HG03175 (cell line): ENCODE data around the gene TCP11.

Experiments
- ATAC-seq: cut with Tn5 transposase; IDR thresholded peaks from one replicate; pipeline ENCODE4 v1.9.1; 2021; ENCODE audit warnings: mild to moderate bottlenecking, moderate library complexity; ENCODE audit not compliant: unreplicated experiment

TCP11 gene

GRCh38 chr6:35096129-35096862 lies 44.8 kb downstream of the TCP11 start:
- no peak for ATAC-seq

DNA sequence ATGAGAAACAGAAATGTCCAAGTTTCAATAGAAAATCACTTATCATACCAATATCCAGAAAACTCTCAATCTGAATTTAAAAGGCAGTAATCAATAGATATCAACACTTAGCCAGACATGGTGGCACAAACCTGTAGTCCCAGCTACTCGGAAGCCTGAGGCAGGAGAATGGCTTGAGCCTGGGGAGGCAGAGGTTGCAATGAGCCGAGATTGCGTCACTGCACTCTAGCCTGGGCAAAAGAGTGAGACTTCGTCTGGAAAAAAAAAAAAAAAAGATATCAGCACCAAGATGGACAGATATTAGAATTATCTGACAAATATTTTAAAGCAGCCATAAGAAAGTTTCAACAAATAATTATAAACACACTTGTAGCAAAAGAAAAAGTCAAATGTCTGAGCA lies 47.0 kb downstream of the TCP11 start:
- no peak for ATAC-seq

GRCh38 chr6:35093783-35094182 lies 47.4 kb downstream of the TCP11 start:
- ATAC-seq, result no peak

GRCh38 chr6:35093118-35093445 lies 48.1 kb downstream of the TCP11 start:
- no peak for ATAC-seq

DNA sequence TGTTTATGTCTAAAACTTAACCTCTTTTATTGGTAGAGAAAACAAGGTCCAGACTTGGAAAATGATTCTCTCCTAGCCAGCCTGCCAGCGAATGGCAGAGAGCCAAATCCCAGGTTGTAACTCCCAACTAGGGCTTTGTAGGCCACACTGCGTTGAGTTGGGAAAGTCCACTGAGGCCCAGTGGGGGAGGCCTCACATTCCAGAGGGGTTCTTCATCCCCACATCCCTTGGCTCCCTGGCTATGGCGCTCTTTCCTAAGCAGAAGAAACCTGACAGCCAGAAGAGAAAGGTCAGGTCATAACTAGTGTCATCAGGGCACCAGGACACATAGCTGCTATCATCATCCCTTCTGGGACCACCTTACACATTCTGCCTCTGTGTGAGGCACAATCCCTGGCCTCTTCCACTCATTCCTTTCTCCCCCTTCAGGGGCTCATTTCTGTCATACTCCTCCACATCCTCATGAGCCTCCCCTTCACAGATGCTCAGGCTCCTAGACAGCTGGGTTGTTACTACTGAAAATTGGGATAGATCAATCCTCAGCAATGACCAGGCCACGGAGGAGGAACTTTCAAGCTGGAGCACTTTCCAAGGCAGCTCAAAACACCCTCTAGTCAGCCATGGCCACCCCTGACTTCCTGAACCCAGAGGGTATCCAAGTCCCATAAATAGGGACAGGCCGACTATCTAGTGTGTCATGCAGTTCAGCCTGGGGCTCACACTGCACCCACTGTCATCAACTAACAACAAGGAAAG lies 48.6 kb downstream of the TCP11 start:
- no peak for ATAC-seq

GRCh38 chr6:35091346-35092083 lies 49.6 kb downstream of the TCP11 start:
- no peak for ATAC-seq

DNA sequence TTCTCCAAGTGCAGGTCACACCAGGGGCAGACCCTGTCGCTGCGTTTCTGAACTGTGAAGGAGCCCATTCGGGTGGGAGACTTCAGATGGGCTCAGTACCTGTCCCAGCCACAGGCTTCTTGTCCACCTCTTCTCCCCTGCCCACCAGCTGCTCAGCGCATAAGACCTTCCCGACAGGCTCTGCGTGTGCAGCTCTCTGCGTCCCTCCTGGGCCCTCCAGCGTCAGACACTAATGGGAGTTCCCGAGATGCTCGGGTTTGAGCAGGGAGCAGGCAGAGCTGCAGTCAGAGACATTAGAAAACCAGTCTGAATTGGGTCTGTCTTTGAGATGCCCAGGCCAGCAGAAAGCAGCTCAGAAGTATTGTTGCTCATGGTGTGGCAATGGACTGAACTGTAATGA lies 50.4 kb downstream of the TCP11 start:
- no peak for ATAC-seq

DNA sequence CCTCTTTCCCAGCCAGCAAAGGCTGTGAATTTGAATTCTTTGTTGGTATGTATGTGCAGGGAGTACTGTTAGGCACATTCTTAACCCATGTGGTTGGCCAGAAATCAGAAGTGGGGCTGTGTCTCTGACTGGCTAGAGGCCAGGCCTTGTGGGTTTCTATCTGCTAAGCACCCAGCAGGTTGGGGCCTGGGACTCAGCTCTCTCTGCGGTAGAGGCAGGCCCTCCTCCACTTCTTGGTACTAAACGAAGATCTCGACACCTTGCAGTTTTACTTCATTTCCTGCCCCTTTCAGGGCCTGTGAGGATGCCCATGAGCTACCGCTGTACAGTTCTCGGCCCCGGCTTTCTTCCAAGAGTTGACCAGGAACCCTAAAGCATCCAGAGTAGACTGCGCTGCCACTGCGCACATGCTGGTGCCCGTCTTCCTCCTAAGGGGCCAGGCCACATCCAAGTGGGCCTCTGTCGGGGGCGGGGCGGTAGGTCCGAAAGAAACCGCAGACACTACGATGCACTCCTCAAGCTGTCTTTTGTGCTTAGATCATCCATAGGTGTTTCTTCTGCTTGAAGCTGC lies 51.1 kb downstream of the TCP11 start:
- ATAC-seq, result no peak

DNA sequence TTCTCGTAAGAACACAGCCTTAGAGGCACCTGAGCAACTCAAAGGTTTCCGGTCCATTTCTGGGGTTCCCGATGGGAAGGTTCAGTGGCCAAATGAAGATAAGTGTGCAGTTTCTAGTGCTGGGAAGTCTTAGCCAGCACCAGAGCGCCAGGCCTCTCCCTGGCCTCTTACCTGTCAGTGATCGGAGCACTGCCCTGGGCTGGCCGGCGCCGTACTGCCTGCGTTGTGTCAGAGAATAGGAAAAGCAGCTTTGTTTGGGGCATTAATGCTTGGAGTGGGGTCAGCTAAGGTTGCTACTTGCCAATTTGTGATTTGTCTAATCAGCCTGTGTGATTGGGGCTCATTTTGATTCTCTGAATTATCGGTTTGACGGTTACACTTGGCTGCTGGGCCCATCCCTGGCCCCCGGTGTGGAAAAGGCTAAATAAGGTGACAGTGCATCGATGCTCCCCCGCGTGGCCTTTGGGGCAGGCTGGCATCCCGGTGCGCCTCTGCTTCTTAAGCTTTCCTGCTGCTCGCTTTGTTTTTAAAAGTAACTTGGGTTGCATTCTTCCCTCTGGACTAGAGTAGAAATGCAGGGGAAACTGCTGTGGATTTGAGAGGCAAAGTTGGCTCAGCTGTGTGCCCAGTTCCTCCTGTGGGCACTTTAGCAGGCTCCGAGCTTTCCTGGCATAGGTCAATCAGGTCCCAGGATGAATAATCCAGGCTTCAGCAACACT lies 51.8 kb downstream of the TCP11 start:
- no peak for ATAC-seq

DNA sequence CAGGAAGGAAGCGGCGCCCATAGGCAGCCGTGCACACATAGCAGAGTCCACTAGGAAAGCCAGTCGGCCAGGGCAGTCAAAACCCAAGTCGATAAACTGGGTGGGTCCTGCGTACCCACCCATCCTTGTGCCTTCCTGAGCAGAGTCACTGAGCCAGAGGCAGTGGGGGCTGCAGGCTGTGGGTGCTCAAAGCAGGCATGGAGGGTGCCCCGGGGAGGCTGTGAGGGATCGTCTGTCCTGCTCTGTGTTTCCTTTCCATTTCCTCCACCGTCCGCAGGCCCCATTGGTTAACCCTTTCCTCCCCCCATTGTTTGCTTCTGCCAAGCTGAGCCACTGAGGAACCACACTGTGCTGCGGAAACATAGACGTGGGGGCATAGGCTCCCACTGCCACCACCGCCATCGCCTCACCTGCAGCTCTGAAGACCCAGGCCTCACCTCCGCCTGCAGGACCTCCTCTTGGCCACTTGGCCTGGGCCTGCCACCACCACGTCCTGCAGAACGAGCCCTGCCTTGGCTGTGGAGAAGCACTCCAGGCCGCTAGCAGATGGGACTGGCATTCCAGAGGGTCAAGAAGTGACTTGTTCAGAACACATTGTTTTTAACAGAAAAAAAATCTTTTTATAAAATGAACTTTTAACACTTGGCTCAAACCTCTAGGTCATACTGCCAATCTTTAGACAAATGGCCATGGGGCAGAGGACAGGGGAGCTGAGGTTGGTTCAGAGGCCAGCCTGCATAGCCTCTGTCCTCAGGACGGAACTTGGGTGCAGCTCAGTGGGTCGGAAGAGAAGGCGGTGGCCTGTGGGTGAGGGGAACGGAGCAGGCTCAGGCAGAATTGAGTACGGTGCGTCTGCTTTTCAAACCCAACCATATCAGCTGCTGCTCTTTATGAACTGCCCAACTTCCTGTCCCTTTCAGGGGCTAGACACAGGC lies 52.6 kb downstream of the TCP11 start:
- no peak for ATAC-seq

GRCh38 chr6:35087361-35088280 lies 53.5 kb downstream of the TCP11 start:
- no peak for ATAC-seq

DNA sequence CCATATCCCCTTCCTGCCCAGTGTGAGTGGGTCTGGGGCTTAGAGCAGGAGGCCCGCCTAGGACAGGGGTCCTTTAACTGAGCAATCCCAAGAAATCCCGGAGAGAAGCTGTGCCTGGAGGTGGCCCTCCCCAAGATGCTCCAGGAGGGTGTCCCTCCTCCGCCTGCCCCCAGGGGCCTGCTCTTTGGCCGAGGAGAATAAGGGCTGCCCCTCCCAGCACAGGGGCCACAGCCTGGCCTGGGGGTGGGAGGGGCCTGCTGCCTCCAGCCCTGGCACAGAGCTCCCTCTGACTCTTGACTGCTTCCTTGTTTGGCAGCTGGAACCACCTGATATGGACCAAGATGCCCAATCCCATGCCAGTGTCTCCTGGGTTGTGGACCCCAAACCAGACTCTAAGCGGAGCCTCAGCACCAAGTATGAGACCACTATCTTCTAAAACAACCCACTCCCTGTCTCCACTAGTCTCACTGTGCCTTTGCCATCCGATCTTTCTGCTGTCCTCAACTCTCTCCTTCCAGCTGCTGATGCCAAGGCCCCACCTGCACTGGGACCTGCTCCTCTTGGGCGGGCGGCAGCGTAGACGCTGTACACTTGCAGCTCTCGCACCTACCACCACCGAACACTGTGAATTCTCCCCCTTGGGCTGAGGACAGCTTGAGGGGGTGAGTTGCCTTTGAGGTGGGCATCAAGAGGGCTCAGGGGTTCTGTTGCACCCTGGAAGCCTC lies 54.3 kb downstream of the TCP11 start:
- no peak for ATAC-seq

DNA sequence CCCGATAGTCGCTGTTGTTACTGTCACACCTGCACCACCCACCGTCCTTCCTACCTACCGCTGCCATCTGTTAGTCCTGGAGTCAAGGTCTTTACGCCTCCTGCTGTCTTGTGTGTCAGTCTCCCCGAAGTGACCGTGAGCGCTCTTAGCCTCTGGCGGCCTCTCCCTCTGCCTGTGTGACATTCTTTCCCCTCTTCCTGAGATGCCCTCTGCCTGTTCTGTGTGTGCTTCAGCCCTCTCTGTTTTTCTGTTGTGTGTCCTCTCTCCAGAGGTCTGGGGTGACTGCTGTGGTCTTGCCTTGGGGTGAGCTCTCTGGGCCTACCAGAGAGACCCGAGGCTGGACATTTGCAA lies 54.9 kb downstream of the TCP11 start:
- ATAC-seq, result no peak

GRCh38 chr6:35085359-35086281 lies 55.5 kb downstream of the TCP11 start:
- ATAC-seq, result no peak

GRCh38 chr6:35084511-35085203 lies 56.5 kb downstream of the TCP11 start:
- no peak for ATAC-seq

DNA sequence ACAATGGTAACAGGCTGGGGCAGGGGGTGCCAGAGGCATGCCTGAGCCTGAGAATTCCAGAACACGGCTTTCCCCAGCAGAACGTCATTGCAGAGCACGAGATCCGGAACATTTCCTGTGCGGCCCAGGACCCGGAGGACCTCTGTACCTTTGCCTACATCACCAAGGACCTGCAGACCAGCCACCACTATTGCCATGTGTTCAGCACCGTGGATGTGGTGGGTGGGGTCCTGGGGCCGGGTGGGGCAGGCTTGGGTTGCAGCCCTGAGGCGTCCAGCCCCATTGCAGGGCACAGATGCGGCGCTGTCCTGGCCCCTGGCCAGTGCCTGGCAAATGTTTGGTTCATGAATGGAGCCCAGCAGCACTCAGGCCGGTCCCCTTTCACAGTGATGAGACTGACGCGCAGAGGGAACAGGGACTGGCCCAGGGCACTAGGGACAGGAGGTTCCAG lies 57.1 kb downstream of the TCP11 start:
- ATAC-seq, result no peak

GRCh38 chr6:35083507-35083906 lies 57.6 kb downstream of the TCP11 start:
- ATAC-seq, result no peak
